IPS-20b (cell line): Measurements from ENCODE around the gene SHROOM1.
A peak's percentile ranks its signal among the peaks of the same experiment; 100 is the strongest.

Source experiments
- H3K27ac ChIP-seq: one replicate; pipeline ENCODE4 v1.5.1; 2013; ENCODE audit warnings: low read length
- H3K27me3 ChIP-seq: 2 replicates; pipeline ENCODE4 v1.6.1; 2013; ENCODE audit warnings: mild to moderate bottlenecking, low read length, inconsistent platforms; ENCODE audit not compliant: insufficient read depth
- H3K36me3 ChIP-seq: 2 replicates; pipeline ENCODE4 v1.6.1; 2013; ENCODE audit warnings: low read depth, mild to moderate bottlenecking, inconsistent platforms, low read length, moderate library complexity; ENCODE audit not compliant: insufficient read depth
- H3K4me1 ChIP-seq: 2 replicates; pipeline ENCODE4 v1.6.1; 2013; ENCODE audit warnings: mild to moderate bottlenecking, control low read depth, inconsistent platforms, low read length, moderate library complexity; ENCODE audit not compliant: insufficient read depth
- H3K4me3 ChIP-seq: 2 replicates; pipeline ENCODE4 v1.5.1; 2013; ENCODE audit warnings: mild to moderate bottlenecking, low read length, inconsistent platforms
- H3K9ac ChIP-seq: 2 replicates; pipeline ENCODE4 v1.6.1; 2013; ENCODE audit warnings: low read depth, mild to moderate bottlenecking, inconsistent platforms, low read length, moderate library complexity
- H3K9me3 ChIP-seq: 2 replicates; pipeline ENCODE4 v1.6.1; 2013; ENCODE audit warnings: mild to moderate bottlenecking, low read depth, low read length, inconsistent platforms; ENCODE audit not compliant: insufficient read depth

SHROOM1 gene

GRCh38 chr5:132848270-132848669 lies 17.8 kb upstream of the SHROOM1 start:
- H3K36me3 ChIP-seq = no peaks in the 10 kb centered on the region
- H3K4me1 ChIP-seq = no peaks in the 10 kb centered on the region
- H3K4me3 ChIP-seq = no peak overlapping the region
- no peaks in the 10 kb centered on the region for H3K27me3 ChIP-seq
- no peaks in the 10 kb centered on the region for H3K9me3 ChIP-seq
- H3K27ac ChIP-seq = no peak overlapping the region
- H3K9ac ChIP-seq = no peak overlapping the region

- no peak overlapping the region for H3K9ac ChIP-seq
- no peaks in the 10 kb centered on the region for H3K4me1 ChIP-seq
- H3K4me3 ChIP-seq = no peak overlapping the region
- no peaks in the 10 kb centered on the region for H3K36me3 ChIP-seq
- H3K27me3 ChIP-seq = no peaks in the 10 kb centered on the region
- no peak overlapping the region for H3K27ac ChIP-seq
- no peaks in the 10 kb centered on the region for H3K9me3 ChIP-seq
Observed at GRCh38 chr5:132841305-132841704, 10.9 kb upstream of the SHROOM1 start.

- Histone ChIP-seq H3K4me1 (no peaks in the 10 kb centered on the region), H3K9ac (no peak overlapping the region), H3K9me3 (no peaks in the 10 kb centered on the region), H3K27ac (no peak overlapping the region), H3K36me3 (no peaks in the 10 kb centered on the region), H3K4me3 (no peak overlapping the region), H3K27me3 (no peaks in the 10 kb centered on the region)
Observed at GRCh38 chr5:132840896-132841295, 10.4 kb upstream of the SHROOM1 start.

- no peaks in the 10 kb centered on the region for H3K4me1 ChIP-seq
- no peak overlapping the region for H3K27ac ChIP-seq
- H3K36me3 ChIP-seq = no peaks in the 10 kb centered on the region
- no peaks in the 10 kb centered on the region for H3K27me3 ChIP-seq
- H3K9me3 ChIP-seq = no peaks in the 10 kb centered on the region
- no peak overlapping the region for H3K9ac ChIP-seq
- no peak overlapping the region for H3K4me3 ChIP-seq
Observed at GRCh38 chr5:132840313-132840712, 9.9 kb upstream of the SHROOM1 start.

GRCh38 chr5:132839426-132840301 lies 9.2 kb upstream of the SHROOM1 start:
- Histone ChIP-seq H3K27ac (no peak overlapping the region), H3K9me3 (no peaks in the 10 kb centered on the region), H3K4me3 (no peak overlapping the region), H3K9ac (no peak overlapping the region), H3K36me3 (no peaks in the 10 kb centered on the region), H3K27me3 (no peaks in the 10 kb centered on the region), H3K4me1 (no peaks in the 10 kb centered on the region)

- Histone ChIP-seq H3K9ac (no peak overlapping the region), H3K9me3 (no peaks in the 10 kb centered on the region), H3K36me3 (no peaks in the 10 kb centered on the region), H3K27ac (no peak overlapping the region), H3K4me3 (no peak overlapping the region), H3K4me1 (no peaks in the 10 kb centered on the region), H3K27me3 (0 out of 2 replicates have a peak, but pooled peaks cover 3% of the 10 kb centered on the region)
Observed at GRCh38 chr5:132838516-132839282, 8.3 kb upstream of the SHROOM1 start.

- no peak overlapping the region for H3K4me3 ChIP-seq
- H3K4me1 ChIP-seq = no peaks in the 10 kb centered on the region
- no peak overlapping the region for H3K9ac ChIP-seq
- H3K36me3 ChIP-seq = no peaks in the 10 kb centered on the region
- H3K9me3 ChIP-seq = no peaks in the 10 kb centered on the region
- H3K27ac ChIP-seq = no peak overlapping the region
- H3K27me3 ChIP-seq = peaks cover 11% of the 10 kb centered on the region; the same call in 1 of the 2 replicates
Observed at GRCh38 chr5:132837868-132838267, 7.4 kb upstream of the SHROOM1 start.

GRCh38 chr5:132836852-132837251 lies 6.4 kb upstream of the SHROOM1 start:
- H3K27ac ChIP-seq = no peak overlapping the region
- no peak overlapping the region for H3K9ac ChIP-seq
- no peaks in the 10 kb centered on the region for H3K4me1 ChIP-seq

GRCh38 chr5:132834057-132834456 lies 3.6 kb upstream of the SHROOM1 start:
- peaks cover 49% of the 10 kb centered on the region for H3K27me3 ChIP-seq
- H3K36me3 ChIP-seq = no peaks in the 10 kb centered on the region
- H3K4me1 ChIP-seq = no peaks in the 10 kb centered on the region
- H3K9me3 ChIP-seq = no peaks in the 10 kb centered on the region
- H3K27ac ChIP-seq = no peak overlapping the region
- H3K4me3 ChIP-seq = no peak overlapping the region
- no peak overlapping the region for H3K9ac ChIP-seq

More at GRCh38 chr5:132836852-132837251, 6.4 kb upstream of the SHROOM1 start:
- Histone ChIP-seq H3K4me3 (no peak overlapping the region), H3K36me3 (no peaks in the 10 kb centered on the region), H3K27me3 (peaks cover 21% of the 10 kb centered on the region), H3K9me3 (no peaks in the 10 kb centered on the region)

- H3K4me1 ChIP-seq = no peaks in the 10 kb centered on the region
- H3K27me3 ChIP-seq = peaks cover 63% of the 10 kb centered on the region
Observed at GRCh38 chr5:132832612-132833011, 2.2 kb upstream of the SHROOM1 start.

GRCh38 chr5:132831095-132831860 lies 831 bp upstream of the SHROOM1 start:
- Histone ChIP-seq H3K27me3 (peaks cover 76% of the 10 kb centered on the region), H3K9me3 (no peaks in the 10 kb centered on the region), H3K4me3 (peak overlapping the region; percentile 68), H3K4me1 (peaks cover 2% of the 10 kb centered on the region), H3K36me3 (no peaks in the 10 kb centered on the region), H3K27ac (no peak overlapping the region), H3K9ac (no peak overlapping the region)

More at GRCh38 chr5:132832612-132833011, 2.2 kb upstream of the SHROOM1 start:
- Histone ChIP-seq H3K36me3 (no peaks in the 10 kb centered on the region), H3K9me3 (no peaks in the 10 kb centered on the region), H3K9ac (no peak overlapping the region), H3K4me3 (no peak overlapping the region), H3K27ac (no peak overlapping the region)
